Mesodermal cell (in vitro differentiated cells): ENCODE measurements around the gene PLPPR3.

Experiments
- H3K27ac ChIP-seq: 2 replicates; pipeline ENCODE4 v1.7.0; 2013; ENCODE audit warnings: mild to moderate bottlenecking, low read depth, low read length, moderate library complexity; ENCODE audit not compliant: severe bottlenecking
- H3K36me3 ChIP-seq: 2 replicates; pipeline ENCODE4 v1.7.1; 2013; ENCODE audit warnings: mild to moderate bottlenecking, low read length, moderate library complexity; ENCODE audit not compliant: control insufficient read depth, insufficient read depth
- H3K4me1 ChIP-seq: one replicate; pipeline ENCODE4 v1.7.1; 2013; ENCODE audit warnings: mild to moderate bottlenecking, low read length; ENCODE audit not compliant: insufficient read depth, control insufficient read depth, poor library complexity, severe bottlenecking
- H3K4me3 ChIP-seq: 2 replicates; pipeline ENCODE4 v1.7.0; 2013; ENCODE audit warnings: low read length, control low read depth, mild to moderate bottlenecking; ENCODE audit not compliant: insufficient read depth, poor library complexity, severe bottlenecking; ENCODE audit errors: extremely low read depth
- H3K9me3 ChIP-seq: 2 replicates; pipeline ENCODE4 v1.7.1; 2013; ENCODE audit warnings: mild to moderate bottlenecking, low read length, moderate library complexity; ENCODE audit not compliant: control insufficient read depth
- WGBS, 2 experiments: methylation state at CpG; one replicate each; pipeline ENCODE4 v1.1.5; 2013; ENCODE audit warnings: missing lambda C conversion rate in 2 of 2; ENCODE audit not compliant: insufficient coverage in 2 of 2; 5-methylcytosine and 5-hydroxymethylcytosine counted together

The PLPPR3 gene

DNA sequence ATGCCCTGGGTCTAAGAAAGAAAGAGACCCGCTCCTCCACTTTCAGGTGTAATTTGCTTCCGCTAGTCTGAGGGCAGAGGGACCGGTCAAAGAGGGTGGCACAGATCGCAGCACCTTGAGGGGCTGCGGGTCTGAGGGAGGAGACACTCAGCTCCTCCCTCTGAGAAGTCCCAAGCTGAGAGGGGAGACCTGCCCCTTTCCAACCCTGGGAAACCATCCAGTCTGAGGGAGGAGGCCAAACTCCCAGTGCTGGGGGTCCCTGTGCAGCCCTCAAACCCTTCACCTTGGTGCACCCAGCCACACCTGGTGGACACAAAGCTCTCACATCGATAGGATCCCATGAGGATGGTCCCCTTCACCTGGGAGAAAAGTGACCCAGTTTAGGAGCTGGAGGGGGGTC is 57.9 kb downstream of the PLPPR3 start:
- no peaks in the 10 kb centered on the region for H3K36me3 ChIP-seq
- H3K4me1 ChIP-seq, result peaks cover 5% of the 10 kb centered on the region
- 85 to 96% methylated on average over 5 of the region's 6 CpGs for WGBS, 2 experiments
- no peak overlapping the region for H3K4me3 ChIP-seq
- no peaks in the 10 kb centered on the region for H3K9me3 ChIP-seq
- no peak overlapping the region for H3K27ac ChIP-seq

GRCh38 chr19:763181-763580 is 58.6 kb downstream of the PLPPR3 start:
- no peak overlapping the region for H3K4me3 ChIP-seq
- no peaks in the 10 kb centered on the region for H3K9me3 ChIP-seq
- H3K27ac ChIP-seq, result no peak overlapping the region
- 91 to 98% methylated on average over 6 to 8 of the region's 10 CpGs for WGBS, 2 experiments
- no peaks in the 10 kb centered on the region for H3K36me3 ChIP-seq
- no peaks in the 10 kb centered on the region for H3K4me1 ChIP-seq
